ENCODE results near the gene ZSCAN5C.

GRCh38 chr19:56211718-56212117 is 9.6 kb downstream of the ZSCAN5C start:
- TF ChIP-seq REST (IDR thresholded peaks at IDR 0.05; ENCODE audit: insufficient read depth in 1 of 2, low read depth in 2 of 2, low read length in 2 of 2) = no peak
- TF ChIP-seq FOXP2 (optimal IDR thresholded peaks at IDR 0.05; ENCODE audit: borderline replicate concordance, extremely low read depth, extremely low read length, insufficient read depth) = no peak
- no peak for TF ChIP-seq POLR2AphosphoS5 (IDR thresholded peaks at IDR 0.05; ENCODE audit: low read depth, low read length)
- TF ChIP-seq TAF1 (IDR thresholded peaks at IDR 0.05; ENCODE audit: borderline replicate concordance, insufficient read depth, low read length) = no peak
- TF ChIP-seq SIN3A (IDR thresholded peaks at IDR 0.05; ENCODE audit: borderline replicate concordance, insufficient read depth, low read length) = no peak
